GM21447 (cell line): ENCODE data around the gene RAP1GAP2.
"Not testable (repeated sequence)": the region's sequence is repeated elsewhere in the genome, so short reads cannot be mapped to it uniquely, and the experiment has no call there.

ENCODE experiments used
- ATAC-seq: cut with Tn5 transposase; IDR thresholded peaks from one replicate; pipeline ENCODE4 v1.9.1; 2021; ENCODE audit not compliant: unreplicated experiment

Gene RAP1GAP2

GRCh38 chr17:2880050-2880449 lies 83.8 kb downstream of the RAP1GAP2 start:
- ATAC-seq = no peak

GRCh38 chr17:2881295-2881694 lies 85.1 kb downstream of the RAP1GAP2 start:
- no peak for ATAC-seq

- no peak for ATAC-seq
Observed at GRCh38 chr17:2883544-2884213, 87.4 kb downstream of the RAP1GAP2 start.

- ATAC-seq = no peak
Observed at GRCh38 chr17:2885733-2886132, 89.5 kb downstream of the RAP1GAP2 start.

GRCh38 chr17:2888326-2888725 lies 92.1 kb downstream of the RAP1GAP2 start:
- ATAC-seq = no peak

GRCh38 chr17:2889256-2889655 lies 93.0 kb downstream of the RAP1GAP2 start:
- no peak for ATAC-seq

- ATAC-seq = not testable (repeated sequence)
Observed at GRCh38 chr17:2890778-2891177, 94.5 kb downstream of the RAP1GAP2 start.

- ATAC-seq = no peak
Observed at GRCh38 chr17:2892305-2892971, 96.2 kb downstream of the RAP1GAP2 start.

- no peak for ATAC-seq
Observed at GRCh38 chr17:2893422-2893914, 97.2 kb downstream of the RAP1GAP2 start.

GRCh38 chr17:2894782-2895181 lies 98.5 kb downstream of the RAP1GAP2 start:
- ATAC-seq = no peak

GRCh38 chr17:2897605-2898004 lies 101.4 kb downstream of the RAP1GAP2 start:
- ATAC-seq = no peak

GRCh38 chr17:2898255-2898926 lies 102.2 kb downstream of the RAP1GAP2 start:
- no peak for ATAC-seq

- ATAC-seq = no peak
Observed at GRCh38 chr17:2899906-2900305, 103.7 kb downstream of the RAP1GAP2 start.

GRCh38 chr17:2900842-2901241 lies 104.6 kb downstream of the RAP1GAP2 start:
- ATAC-seq = no peak

- no peak for ATAC-seq
Observed at GRCh38 chr17:2901582-2901981, 105.3 kb downstream of the RAP1GAP2 start.

- ATAC-seq = no peak
Observed at GRCh38 chr17:2902546-2902945, 106.3 kb downstream of the RAP1GAP2 start.

- ATAC-seq = no peak
Observed at GRCh38 chr17:2903193-2903974, 107.1 kb downstream of the RAP1GAP2 start.

- ATAC-seq = no peak
Observed at GRCh38 chr17:2904135-2904534, 107.9 kb downstream of the RAP1GAP2 start.

- no peak for ATAC-seq
Observed at GRCh38 chr17:2905269-2905668, 109.0 kb downstream of the RAP1GAP2 start.

GRCh38 chr17:2905696-2906501 lies 109.7 kb downstream of the RAP1GAP2 start:
- ATAC-seq = no peak
